NCI-H446 treated with DMSO at 0.1 percent for 48 hours (cell line): Measurements from ENCODE around the gene CNTNAP2.

ENCODE experiments used
- DNase-seq: peaks from one replicate; lab custom pipeline; 2025; lab: John Stamatoyannopoulos, UW

The CNTNAP2 gene

DNA sequence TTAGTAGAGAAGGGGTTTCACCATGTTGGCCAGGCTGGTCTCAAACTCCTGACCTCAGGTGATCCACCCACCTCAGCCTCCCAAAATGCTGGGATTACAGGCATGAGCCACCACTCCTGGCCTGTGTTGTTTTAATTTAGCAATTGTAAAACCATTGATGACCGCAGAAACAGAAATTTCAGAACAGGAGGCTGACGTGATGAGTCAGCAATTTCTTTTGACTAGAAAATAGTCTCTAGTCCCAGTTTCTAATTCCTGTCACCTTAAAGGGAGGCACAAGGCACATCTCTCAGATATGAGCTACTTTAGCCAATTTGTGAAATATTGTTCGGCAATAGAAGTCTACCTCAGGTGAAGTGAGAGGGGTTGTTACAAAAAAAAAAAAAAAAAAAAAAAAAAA, 2033.1 kb downstream of the CNTNAP2 start:
- DNase-seq = no peak

DNA sequence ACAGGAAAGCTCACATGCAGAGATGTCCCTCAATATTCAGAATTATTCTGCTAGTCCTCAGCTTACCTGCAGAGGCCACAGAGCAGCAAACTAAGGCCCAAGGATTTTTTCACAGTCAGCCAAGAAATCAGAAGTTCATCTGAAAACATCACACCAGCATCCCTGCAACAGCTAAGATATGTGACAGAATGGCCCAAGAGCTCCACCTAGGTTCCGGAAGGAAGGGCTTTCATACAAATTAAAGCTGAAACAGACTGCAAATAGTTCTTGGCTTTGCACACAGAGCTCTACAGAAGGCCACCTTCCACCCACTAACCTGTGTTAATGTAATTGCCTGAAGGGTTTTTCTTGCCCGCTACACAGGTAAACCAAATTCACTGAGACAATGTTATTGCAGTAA, 2035.2 kb downstream of the CNTNAP2 start:
- DNase-seq = no peak

DNA sequence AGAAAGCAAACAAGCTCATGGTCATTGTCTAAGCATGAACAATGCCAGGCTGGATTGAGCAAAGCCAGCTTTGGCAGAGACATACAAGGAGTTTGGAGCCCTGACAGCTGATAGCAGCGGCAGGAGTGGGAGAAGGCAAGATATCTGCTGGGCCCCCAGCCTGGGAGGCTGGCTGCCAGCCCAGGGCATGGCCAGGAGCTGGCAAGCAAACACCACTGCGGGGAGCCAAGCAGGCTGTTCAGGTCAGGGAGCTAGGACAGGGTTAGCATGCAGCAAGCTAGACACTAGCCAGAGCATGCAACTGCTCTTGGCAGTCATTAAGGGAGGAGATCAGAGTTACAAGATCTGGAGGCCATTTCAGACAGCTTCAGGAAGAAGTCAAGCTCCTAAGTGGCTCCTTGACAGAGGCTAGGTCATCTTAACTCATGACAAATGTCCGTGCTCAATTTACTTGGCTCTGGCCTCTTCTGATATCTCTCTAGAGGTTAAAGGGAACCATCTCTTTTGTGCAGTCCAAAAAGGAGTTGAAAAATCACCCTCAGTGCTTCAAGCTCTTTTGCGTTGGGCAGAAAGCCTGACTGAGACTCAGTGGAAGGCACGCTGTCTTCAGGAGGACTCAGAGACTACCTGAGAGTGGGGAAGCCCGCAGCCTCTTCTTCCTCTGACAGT, 2037.1 kb downstream of the CNTNAP2 start:
- DNase-seq = peak; percentile 77

DNA sequence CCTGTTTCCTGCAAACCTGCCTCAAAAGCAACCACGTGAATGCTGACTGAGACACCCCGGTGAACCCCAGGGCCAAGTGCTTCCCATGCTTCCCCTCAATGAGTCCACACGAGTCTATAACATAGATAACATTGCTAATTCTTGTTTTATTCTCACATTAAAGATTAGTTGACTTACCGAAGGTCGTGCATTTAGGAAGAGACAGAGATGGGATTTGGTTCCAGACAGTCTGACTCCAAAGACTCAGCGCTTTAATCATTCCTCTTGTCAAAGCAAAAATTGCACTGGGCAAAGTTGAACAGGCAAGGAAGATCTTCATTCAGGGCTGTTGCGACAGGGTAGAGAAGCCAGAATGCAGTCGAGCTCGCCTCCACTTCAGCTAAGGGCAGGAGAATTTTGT, 2038.4 kb downstream of the CNTNAP2 start:
- DNase-seq = no peak

DNA sequence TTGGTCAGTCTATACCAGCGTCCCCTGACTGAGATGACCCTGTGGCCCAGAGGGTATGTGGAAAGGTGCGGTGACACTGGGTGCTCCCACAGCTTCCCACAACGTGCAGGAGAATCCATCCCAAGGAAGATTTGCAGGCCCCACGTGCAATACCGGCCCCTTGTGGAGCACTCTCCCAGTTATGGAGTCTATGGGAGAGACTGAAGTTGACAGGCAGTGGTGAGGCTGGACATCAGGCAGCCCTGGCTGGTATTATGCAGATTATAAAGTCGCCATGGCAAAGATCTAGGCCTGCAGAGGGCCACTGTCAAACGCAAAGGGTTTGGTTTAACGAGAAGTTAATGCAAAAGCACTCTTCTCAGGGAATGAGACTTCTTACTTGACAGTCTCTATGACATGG, 2039.2 kb downstream of the CNTNAP2 start:
- no peak for DNase-seq

DNA sequence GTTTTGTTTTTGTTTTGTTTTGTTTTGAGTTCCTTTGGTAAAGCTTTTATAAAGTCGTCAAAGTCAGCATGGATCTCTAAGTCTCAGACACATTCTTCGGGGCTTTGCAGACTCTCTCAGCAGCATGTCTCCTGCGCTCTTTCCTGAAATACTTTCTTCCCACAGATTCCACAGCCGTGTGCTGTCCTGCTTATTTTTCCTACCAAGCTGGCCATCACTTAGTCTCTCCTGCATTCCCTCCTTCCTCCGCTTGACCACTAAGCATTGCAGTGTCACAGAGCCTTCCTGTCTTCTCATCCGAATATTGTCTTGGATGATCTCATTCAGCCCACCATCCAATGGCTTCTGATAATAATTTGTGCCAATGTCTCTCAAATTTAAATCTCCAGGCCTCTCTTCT, 2039.6 kb downstream of the CNTNAP2 start:
- no peak for DNase-seq

DNA sequence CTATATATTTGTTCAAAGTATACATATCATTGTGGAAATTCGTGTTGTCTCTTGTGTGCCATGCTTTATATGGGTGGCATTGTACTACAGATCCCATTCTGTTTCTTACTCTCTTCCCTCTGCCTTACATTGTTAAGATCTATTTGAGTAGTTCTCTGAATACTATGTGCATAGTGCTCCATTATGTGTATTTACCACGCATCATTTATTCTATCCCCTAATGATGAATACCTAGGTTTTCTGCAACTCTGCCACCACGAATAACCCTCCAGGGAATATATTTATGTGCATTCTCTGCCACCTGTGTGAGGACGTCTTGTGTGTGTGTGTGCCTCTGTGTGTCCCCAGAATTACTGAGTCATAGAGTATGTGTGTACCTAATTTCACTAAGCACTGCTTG, 2042.7 kb downstream of the CNTNAP2 start:
- no peak for DNase-seq

DNA sequence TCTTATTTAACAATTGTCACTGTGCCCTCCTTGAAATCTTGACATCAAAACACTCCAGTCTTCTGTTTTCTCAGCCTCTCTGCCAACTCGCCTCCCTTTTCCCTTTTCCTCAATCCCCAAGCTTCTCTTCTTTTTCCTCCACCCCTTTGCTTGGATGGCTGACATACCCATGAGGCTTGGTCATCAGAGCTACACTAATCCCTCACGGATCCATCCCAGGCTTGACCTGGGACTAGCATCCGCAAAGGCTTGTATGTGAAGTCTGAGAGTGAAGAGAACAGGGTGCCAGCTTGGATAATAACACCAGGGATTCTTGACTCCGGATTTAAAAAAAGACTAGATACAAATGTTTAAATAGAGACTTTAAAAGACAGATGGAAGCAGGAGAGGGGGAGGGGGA, 2045.2 kb downstream of the CNTNAP2 start:
- DNase-seq = no peak

DNA sequence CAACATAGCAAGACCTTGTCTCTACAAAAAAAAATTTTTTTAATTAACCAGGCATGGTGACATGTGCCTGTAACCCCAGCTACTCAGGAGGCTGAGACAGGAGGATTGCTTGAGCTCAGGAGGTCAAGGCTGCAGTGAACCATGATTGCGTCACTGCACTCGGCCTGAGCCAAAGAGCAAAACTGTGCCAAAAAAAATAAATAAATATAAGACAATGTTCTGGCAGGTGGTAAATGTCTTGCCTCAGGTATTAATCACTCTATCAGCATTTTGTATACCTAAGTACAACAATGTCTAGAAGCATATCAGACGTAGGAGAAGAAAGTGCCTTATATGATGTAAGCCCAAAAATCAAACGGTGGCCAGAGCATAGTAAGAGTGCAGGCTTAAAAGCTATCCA, 2046.2 kb downstream of the CNTNAP2 start:
- DNase-seq = no peak

DNA sequence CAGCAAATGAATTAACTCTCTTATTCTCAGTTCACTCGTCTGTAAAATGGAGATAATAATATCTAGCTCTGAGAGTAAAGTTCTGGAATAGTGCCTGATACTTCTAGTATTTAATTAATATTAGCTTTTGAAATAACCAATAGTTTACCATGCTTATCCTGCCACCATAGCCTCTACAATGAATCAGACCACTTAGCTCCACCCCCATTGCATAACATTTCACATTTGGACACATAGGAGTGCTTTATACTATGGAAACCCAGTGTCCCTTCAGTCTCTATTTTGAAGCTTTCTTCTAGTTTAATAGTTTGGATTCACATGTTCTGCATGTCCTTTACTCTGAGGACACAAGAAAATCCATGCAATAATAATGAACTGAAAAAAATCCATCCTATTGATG, 2046.6 kb downstream of the CNTNAP2 start:
- DNase-seq = no peak

DNA sequence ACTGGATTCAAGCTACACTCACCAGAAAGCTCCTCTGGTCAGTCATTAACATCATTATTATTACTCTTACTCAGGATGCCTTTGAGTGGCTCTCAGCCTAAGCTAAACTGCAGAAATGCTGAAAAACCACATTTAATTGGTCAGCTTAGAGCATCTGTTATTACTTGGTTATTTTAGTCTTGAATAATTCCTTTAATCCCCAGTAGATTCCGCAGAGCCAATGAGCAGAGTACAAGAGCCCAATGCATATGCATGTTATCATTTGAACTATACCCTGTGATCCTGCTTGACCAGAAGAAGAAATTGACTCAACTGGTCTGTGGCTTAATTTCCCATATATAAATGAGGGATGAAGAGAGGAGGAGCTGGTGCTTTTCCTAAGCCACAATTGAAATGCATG, 2056.3 kb downstream of the CNTNAP2 start:
- no peak for DNase-seq

DNA sequence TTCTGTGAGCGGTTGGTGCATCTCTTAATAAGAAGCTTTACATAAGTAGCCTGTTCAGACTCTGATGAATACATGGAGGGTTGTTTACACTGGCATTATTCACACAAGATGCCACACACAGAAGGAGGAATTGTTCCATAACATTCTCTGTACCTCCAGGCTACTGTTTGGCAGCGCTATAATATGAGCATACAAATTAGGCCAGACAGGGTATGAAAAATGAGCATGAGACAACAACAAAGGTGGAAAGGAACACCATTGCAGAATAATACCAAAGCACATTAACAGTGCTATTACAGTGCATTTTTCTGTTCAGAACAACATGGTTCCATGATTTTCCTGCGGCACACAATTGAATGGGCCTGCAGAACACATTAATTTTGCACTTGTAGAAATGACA, 2056.8 kb downstream of the CNTNAP2 start:
- peak; percentile 13 for DNase-seq

DNA sequence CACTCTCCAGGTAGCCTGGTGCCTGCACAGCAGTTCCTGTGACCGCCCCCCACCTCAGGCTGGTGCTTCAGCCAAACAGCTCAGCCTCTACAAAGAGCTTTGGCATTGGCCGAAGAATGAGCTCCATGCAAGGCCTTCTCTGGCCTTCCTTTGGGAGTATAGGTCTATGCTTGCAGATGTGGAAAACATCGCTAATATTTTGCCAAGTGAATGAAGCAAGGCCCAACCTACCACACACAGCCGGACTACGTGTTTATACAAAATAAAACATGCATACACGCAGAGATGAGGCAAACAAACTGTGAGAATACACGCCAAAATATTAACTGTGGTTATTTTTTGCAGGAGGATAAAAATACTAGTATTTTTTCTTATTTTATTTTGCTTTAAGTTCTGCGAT, 2057.8 kb downstream of the CNTNAP2 start:
- DNase-seq = no peak

DNA sequence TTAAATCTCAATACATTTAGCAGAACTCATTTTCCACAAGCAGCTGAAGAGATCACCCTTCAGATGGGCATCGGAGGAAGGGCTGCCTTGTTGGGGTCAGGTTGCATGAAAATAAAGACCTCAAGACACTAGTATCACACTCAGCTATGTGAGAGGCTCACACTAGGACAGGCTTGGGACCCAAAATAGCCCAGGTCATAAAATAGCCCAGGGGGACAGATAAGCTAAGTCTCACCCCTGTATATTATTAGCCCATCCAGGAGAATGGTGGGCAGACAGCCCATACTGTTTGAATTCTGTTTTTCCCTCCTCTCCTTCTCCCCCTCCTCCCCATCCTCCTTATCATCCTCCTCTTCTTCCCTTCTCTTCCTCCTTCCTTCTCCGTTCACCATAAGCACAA, 2058.9 kb downstream of the CNTNAP2 start:
- no peak for DNase-seq

DNA sequence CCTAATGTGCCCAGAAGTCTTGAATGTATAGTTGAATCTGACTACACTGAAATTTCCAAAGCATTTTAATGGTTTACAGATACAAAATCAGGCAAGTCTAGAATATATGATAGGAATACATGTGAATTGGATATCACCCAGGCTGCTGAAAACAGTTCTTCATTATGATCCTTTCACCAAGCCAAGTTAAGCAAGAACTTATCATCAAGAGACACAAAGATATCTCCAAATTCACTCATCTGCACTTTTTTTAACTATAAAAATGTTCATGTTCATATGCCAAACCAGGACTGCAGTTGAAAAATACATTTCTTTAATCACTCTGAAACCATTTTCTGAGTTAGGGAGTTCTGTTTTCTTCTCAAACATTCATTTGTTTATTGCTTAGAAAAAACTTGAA, 2061.4 kb downstream of the CNTNAP2 start:
- DNase-seq = no peak

DNA sequence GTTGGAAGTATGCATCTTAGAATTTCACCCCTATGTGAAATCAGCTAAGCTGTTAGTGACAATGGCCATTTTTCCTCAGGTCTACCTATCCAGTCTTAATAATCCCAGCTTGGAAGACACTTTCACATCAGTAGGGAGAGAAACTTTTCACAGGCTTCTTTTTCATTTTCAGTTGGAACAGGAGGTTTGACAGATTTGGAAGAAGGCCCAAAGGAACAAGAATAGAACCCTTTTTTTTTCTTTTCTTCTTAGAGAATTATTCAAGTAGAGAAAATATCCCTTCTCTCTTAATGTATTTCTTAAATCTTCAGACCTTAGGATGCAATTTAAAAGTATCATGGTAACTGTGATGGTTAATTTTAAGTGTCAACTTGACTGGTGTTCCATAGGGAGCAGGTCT, 2063.5 kb downstream of the CNTNAP2 start:
- no peak for DNase-seq

DNA sequence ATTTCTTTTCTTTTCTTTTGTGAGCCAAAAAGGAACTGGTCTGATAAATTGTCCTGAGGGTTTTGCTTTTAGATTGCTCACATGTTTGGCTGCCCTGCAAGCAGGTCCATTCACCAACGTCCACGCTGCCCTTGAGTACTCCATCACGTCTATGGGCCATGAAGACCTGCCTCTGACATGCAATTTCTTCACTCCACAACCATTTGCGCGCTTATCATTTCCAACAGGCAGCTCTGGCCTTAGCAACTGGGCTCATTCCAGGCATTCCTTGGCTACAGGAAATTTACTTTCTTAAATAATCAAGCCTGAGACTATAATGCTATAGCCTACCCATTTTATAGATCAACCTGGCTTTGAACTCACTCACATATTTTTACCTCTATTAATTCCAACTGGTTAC, 2065.7 kb downstream of the CNTNAP2 start:
- no peak for DNase-seq

DNA sequence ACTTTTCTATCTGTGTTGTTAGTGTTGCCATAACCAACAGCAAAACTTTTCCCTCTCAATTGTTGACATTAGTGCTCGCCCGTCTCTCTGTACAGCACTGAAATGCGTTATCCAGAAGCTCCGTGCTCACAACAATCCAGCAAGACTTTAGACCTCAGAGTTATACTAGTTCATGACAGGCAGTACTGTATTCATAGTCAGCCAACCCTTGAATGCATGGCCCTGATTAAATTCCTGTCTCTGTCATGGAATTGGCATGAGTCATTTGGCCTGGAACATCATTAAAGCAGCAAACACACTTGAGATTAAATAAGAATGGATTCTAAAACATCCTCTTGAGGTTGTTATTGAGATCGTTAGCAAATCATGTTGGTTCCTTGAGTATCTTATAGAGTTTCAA, 2068.4 kb downstream of the CNTNAP2 start:
- peak; percentile 43 for DNase-seq

DNA sequence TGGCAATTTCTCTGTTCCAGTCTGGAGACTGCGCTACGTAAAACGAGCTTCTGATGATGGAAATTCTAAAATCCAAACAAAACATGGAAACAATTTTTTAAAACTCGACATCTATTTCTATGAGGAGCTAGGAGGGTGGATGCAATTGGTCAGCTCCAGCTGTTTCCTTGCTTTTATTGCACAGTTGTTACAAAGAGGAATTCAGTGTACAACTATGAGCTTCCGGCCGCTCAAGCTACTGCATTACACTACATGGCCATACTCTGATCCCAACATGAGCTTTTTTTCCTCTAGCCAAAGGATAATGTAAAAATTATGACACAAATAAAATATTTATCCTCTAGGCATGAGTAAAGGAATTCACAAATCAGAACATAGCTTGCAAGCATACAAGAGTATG, 2070.9 kb downstream of the CNTNAP2 start:
- DNase-seq = no peak

DNA sequence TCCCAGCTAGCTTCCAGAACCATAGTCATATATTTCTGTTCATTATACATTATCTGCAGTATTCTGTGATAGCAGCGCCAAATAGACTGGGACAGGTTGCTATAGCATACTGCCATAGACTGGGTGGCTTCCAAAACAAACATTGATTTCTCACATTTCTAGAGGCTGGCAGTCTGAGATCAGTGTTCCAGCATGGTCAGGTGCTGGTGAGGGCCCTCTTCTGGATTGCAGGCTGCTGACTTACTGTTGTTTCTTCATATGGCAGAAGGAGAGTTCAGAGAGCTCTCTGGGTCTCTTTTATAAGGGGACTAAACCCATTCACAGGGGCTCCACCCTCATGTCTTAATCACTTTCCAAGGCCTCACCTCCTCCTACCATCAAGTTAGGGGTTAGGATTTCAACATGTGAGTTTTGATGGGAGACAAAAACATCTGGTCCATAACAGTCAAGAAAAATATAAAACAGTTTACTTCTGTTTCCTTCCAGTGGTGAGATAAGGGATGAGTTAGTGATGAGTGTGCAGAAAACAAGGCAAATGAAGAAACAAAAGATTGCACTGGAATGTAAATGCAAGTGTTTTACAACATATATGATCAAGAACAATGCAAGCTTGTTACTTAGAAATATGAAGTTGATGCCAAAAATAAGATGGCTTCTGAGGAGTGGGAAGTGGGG, 2074.9 kb downstream of the CNTNAP2 start:
- DNase-seq = peak; percentile 49

DNA sequence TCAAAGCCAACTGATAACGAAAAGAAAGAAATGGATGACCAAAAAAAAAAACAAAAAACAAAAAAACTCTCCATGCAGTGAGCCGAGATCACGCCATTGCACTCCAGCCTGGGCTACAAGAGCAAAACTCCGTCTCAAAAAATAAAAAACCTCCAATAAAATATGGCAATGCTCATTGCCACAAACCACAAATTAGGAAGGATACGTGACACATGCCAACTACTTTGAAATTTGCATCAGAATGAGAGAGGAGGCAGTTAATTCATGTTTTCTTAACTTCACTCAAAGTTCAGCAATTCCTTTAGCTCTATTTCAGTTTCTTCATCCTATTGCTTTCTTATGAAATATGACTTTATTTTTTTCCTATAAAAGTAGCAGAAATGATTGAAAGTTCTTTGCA, 2075.9 kb downstream of the CNTNAP2 start:
- no peak for DNase-seq

DNA sequence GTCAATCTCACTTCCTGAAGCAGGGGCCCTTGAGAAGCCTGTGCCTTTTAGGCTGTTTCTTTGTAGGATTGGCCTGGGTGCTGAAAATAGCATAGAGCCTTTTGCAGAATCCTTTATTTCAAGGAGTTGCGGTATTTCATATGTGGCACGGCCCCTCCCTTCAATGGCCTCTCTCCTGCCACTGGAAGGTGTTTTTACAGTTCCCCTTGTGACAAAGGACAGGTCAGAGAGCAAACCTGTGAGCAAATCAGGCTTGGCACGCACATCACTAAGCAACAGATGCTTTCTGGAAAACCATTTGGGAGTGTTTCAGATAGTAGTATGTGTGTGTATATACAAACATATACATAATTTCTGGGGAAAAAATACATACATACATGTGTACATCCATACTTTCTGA, 2085.4 kb downstream of the CNTNAP2 start:
- DNase-seq = no peak

DNA sequence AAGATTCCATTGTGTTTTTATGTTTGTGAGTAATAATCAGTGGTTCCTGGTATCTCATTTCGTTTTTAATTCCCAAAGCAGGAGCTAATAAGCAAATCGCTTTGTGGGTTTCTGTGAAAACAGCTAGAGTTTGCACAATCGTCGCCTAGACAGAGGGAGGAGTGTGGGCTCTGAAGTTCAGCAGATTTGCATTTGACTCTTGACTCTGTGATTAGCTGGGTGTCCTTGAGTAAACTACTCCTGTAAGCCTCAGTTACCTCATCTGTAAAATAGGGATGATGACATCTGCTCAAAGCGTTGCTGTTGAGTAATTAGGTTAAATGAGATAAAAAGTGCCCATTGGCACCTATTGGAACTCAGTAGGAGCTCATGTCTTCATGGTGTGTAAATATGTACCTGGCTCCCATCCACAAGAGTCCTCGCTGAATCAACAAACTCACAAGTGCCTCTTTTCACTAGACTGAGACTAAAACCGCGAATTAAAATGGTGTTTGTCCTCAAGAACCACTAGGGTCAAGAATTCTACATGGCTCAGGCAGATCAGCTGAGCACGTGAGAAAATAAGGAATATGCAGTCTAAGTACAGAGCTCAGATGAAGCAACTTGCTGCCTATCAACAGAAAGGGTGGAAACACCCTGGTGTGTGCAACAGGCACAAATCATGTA, 2088.2 kb downstream of the CNTNAP2 start:
- DNase-seq = no peak
